PC-9 (cell line): Measurements from ENCODE around the gene FBXO45. TPM values are rescaled to one million over a fixed set of nuclear protein-coding genes. Genes with fewer than 3 reads are reported as not detected.
"Not testable (repeated sequence)": the region's sequence is repeated elsewhere in the genome, so short reads cannot be mapped to it uniquely, and the experiment has no call there.

Experiments used
- BruUV-seq: library from RNA; stranded (reverse); fragments of 400-500 nt; replicated peaks from 2 replicates; lab custom pipeline; 2021; lab: Mats Ljungman, UMichigan
- CTCF ChIA-PET: fragments of 300-600 bp; sonication (Branson Sonifier 250); formaldehyde crosslinking; loops from one replicate; lab custom pipeline; 2022; ENCODE audit warnings: antibody characterized with exemption; lab: Charles Lee
- POLR2A ChIA-PET: fragments of 300-600 bp; sonication (Branson Sonifier 250); formaldehyde crosslinking; loops from one replicate; lab custom pipeline; 2022; ENCODE audit warnings: antibody characterized with exemption; ENCODE audit not compliant: unreplicated experiment; lab: Charles Lee
- DNase-seq, 2 experiments: peaks; one replicate each; pipeline versions ENCODE4 v3.0.0 to v3.0.0-alpha.2; 2015 to 2022; ENCODE audit warnings: mixed read lengths in 1 of 2
- H2AFZ ChIP-seq: fragments of 200-600 bp; sonication (generic); 2 replicates; pipeline ENCODE4 v1.8.1; 2017; ENCODE audit warnings: antibody characterized with exemption
- H3F3A ChIP-seq: fragments of 200-600 bp; sonication (generic); 2 replicates; pipeline ENCODE4 v1.8.1; 2017; ENCODE audit warnings: antibody characterized with exemption, mild to moderate bottlenecking, low read depth; ENCODE audit not compliant: insufficient read depth
- H3K27ac ChIP-seq: fragments of 200-600 bp; sonication (generic); 2 replicates; pipeline ENCODE4 v1.6.1; 2016; ENCODE audit warnings: mixed run types
- H3K27me3 ChIP-seq: fragments of 200-600 bp; sonication (generic); 2 replicates; pipeline ENCODE4 v1.6.1; 2016; ENCODE audit warnings: low read depth, mixed run types; ENCODE audit not compliant: insufficient read depth
- H3K36me3 ChIP-seq: fragments of 200-600 bp; sonication (generic); 2 replicates; pipeline ENCODE4 v1.6.1; 2016; ENCODE audit warnings: low read depth, mixed run types
- H3K4me1 ChIP-seq: fragments of 200-600 bp; sonication (generic); replicated peaks from 2 replicates; pipeline ENCODE4 v1.6.1; 2016; ENCODE audit warnings: mixed run types; ENCODE audit not compliant: insufficient read depth
- H3K4me2 ChIP-seq: fragments of 200-600 bp; sonication (generic); 2 replicates; pipeline ENCODE4 v1.6.1; 2017; ENCODE audit warnings: mixed run types
- H3K4me3 ChIP-seq: fragments of 200-600 bp; sonication (generic); 2 replicates; pipeline ENCODE4 v1.6.1; 2016; ENCODE audit warnings: mixed run types
- H3K79me2 ChIP-seq: fragments of 200-600 bp; sonication (generic); 2 replicates; pipeline ENCODE4 v1.6.1; 2017; ENCODE audit warnings: low read depth, mixed run types
- H3K9me2 ChIP-seq: fragments of 200-600 bp; sonication (generic); 2 replicates; pipeline ENCODE4 v1.8.1; 2017; ENCODE audit warnings: mild to moderate bottlenecking; ENCODE audit not compliant: insufficient read depth
- H3K9me3 ChIP-seq: fragments of 200-600 bp; sonication (generic); 2 replicates; pipeline ENCODE4 v1.8.1; 2016; ENCODE audit warnings: low read depth; ENCODE audit not compliant: insufficient read depth
- H4K20me1 ChIP-seq: fragments of 200-600 bp; sonication (generic); 2 replicates; pipeline ENCODE4 v1.8.1; 2017; ENCODE audit not compliant: insufficient read depth
- EZH2 ChIP-seq: fragments of 200-600 bp; sonication (generic); IDR thresholded peaks from 2 replicates; pipeline ENCODE4 v1.8.0; 2017; ENCODE audit warnings: antibody characterized with exemption, low read depth
- intact Hi-C: fragments of 100-400 bp; cut with micrococcal nuclease; formaldehyde crosslinking; loops from one replicate; pipeline ENCODE4 v1.10.0; 2022; ENCODE audit not compliant: unreplicated experiment
- total RNA-seq: library from RNA; stranded (reverse); gene quantifications from 2 replicates; pipeline ENCODE4 v1.2.3, GENCODE V29; 2021
- TF ChIP-seq, protein P1 (sequence below): fragments of 200-600 bp; sonication (generic); conservative IDR thresholded peaks from 2 replicates; pipeline ENCODE4 v1.6.1; 2017; ENCODE audit warnings: mixed run types, antibody characterized with exemption, mild to moderate bottlenecking, moderate library complexity

Gene FBXO45
- total RNA-seq, 1 experiment from 2014 or later, result 21.3 TPM

DNA sequence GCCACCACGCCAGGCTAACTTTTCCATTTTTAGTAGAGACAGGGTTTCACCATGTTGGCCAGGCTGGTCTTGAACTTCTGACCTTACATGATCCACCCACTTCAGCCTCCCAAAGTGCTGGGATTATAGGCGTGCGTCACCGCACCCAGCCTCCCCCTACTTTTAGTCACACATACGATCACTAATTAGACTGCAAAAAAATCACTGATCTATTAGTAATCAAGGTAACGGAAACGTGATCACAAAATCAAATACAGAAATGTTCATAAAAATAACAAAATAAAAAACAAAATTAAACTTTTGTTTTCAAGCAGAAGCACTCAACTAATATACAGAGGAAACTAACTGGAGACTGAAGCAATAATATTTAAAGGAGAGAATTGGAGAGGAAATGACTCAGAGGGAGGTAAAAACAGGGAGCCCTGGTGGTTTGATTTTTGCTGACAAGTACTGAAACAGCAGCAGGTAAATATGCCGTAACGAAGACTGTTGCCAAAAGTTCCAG lies 4.7 kb upstream of the FBXO45 start:
- no peak overlapping the region; the same call in 1 of the 2 replicates for H2AFZ ChIP-seq
- H3F3A ChIP-seq, result peaks cover 44% of the 10 kb centered on the region
- H3K27me3 ChIP-seq, result no peaks in the 10 kb centered on the region
- peak overlapping the region; percentile 11; the same call in 1 of the 2 replicates for H3K4me3 ChIP-seq
- peaks cover 43% of the 10 kb centered on the region for H3K4me1 ChIP-seq
- ChIA-PET CTCF (interaction anchor here (0.6 to 1.2 kb wide), 3 partner anchors 18 to 544 kb away, joined by 3 to 9 read pairs (median 6); no protein-coding TSS in a partner anchor), POLR2A (interaction anchor here (0.6 kb wide), 1 partner anchor 68 kb away, joined by 3 read pairs; no protein-coding TSS in a partner anchor)
- intact Hi-C loops, result loop anchor here (2.0 kb wide), 1 partner anchor 27 kb away; no protein-coding TSS in a partner anchor
- no peak for TF ChIP-seq EZH2
- TF ChIP-seq, protein P1, sequence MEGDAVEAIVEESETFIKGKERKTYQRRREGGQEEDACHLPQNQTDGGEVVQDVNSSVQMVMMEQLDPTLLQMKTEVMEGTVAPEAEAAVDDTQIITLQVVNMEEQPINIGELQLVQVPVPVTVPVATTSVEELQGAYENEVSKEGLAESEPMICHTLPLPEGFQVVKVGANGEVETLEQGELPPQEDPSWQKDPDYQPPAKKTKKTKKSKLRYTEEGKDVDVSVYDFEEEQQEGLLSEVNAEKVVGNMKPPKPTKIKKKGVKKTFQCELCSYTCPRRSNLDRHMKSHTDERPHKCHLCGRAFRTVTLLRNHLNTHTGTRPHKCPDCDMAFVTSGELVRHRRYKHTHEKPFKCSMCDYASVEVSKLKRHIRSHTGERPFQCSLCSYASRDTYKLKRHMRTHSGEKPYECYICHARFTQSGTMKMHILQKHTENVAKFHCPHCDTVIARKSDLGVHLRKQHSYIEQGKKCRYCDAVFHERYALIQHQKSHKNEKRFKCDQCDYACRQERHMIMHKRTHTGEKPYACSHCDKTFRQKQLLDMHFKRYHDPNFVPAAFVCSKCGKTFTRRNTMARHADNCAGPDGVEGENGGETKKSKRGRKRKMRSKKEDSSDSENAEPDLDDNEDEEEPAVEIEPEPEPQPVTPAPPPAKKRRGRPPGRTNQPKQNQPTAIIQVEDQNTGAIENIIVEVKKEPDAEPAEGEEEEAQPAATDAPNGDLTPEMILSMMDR, result no peak
- peak overlapping the region; percentile 71 for H3K27ac ChIP-seq
- no TSS peak for BruUV-seq
- no peaks in the 10 kb centered on the region for H3K9me3 ChIP-seq
- H3K79me2 ChIP-seq, result peaks cover 37% of the 10 kb centered on the region
- no peaks in the 10 kb centered on the region for H3K9me2 ChIP-seq
- no peaks in the 10 kb centered on the region for H4K20me1 ChIP-seq
- peak; percentile 31 to 76 for DNase-seq
- peaks cover 10% of the 10 kb centered on the region; the same call in 1 of the 2 replicates for H3K36me3 ChIP-seq
- peak overlapping the region; percentile 42 for H3K4me2 ChIP-seq

DNA sequence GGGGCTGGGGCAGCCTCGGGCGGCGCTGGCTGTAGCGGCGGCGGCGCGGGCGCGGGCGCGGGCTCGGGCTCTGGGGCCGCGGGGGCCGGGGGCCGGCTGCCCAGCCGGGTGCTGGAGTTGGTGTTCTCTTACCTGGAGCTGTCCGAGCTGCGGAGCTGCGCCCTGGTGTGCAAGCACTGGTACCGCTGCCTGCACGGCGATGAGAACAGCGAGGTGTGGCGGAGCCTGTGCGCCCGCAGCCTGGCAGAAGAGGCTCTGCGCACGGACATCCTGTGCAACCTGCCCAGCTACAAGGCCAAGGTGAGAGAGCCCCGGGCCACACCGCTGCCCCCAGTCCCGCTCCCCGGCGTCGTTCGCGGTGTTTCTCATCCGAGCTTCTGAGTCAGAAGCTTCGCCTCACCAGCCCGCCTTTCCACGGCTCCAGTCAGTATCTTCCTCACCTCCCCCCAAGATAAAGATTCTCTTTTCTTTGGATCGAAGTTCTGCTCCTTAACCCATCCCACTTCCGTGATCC lies 600 bp downstream of the FBXO45 start:
- intact Hi-C loops, result loop anchor here (2.0 kb wide), 3 partner anchors 40 to 374 kb away; partner anchors contain the start of gene NCBP2
- H2AFZ ChIP-seq, result peak overlapping the region; percentile 82
- POLR2A ChIA-PET, result interaction anchor here (0.5 to 0.9 kb wide), 5 partner anchors 63 to 537 kb away, joined by 3 to 9 read pairs (median 5); partner anchors contain the start of gene NCBP2

DNA sequence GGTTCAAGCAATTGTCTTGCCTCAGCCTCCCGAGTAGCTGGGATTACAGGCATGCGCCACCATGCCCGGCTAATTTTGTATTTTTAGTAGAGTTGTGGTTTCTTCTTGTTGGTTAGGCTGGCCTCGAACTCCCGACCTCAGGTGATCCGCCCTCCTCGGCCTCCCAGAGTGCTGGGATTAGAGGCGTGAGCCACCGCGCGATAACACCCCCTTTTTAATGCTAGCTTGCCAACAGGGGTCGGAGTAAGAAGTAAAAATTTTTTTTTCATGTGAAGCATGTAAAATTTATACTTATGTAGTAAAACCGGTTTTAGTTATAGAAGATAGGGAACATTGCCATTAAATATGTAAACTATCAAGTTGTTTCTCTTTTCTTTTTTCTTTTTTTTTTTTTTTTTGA lies 1.9 kb downstream of the FBXO45 start:
- H3F3A ChIP-seq, H3K9me3 ChIP-seq, H3K36me3 ChIP-seq, H3K9me2 ChIP-seq, H4K20me1 ChIP-seq, DNase-seq, BruUV-seq, POLR2A ChIA-PET, H3K27me3 ChIP-seq, intact Hi-C loops, H2AFZ ChIP-seq, CTCF ChIA-PET, H3K27ac ChIP-seq: not testable (repeated sequence)
- Histone ChIP-seq H3K4me3 (peak overlapping the region; percentile 75; the same call in 1 of the 2 replicates), H3K4me1 (peaks cover 19% of the 10 kb centered on the region), H3K4me2 (peak overlapping the region; percentile 92), H3K79me2 (peaks cover 89% of the 10 kb centered on the region)

More for the DNA sequence above, 600 bp downstream of the FBXO45 start:
- DNase-seq, result peak; percentile 56 to 61
- H3K4me1 ChIP-seq, result peaks cover 28% of the 10 kb centered on the region
- H3K4me3 ChIP-seq, result peak overlapping the region; percentile 75
- no peaks in the 10 kb centered on the region for H3K9me3 ChIP-seq
- BruUV-seq, result no TSS peak
- 0 out of 2 replicates have a peak, but pooled peaks cover 4% of the 10 kb centered on the region for H4K20me1 ChIP-seq
- peak overlapping the region; percentile 9 for H3K27ac ChIP-seq
- H3K36me3 ChIP-seq, result 0 out of 2 replicates have a peak, but pooled peaks cover 9% of the 10 kb centered on the region
- no peaks in the 10 kb centered on the region for H3K9me2 ChIP-seq
- peaks cover 76% of the 10 kb centered on the region for H3K79me2 ChIP-seq
- H3K27me3 ChIP-seq, result no peaks in the 10 kb centered on the region
- peak overlapping the region; percentile 92 for H3K4me2 ChIP-seq
- peaks cover 21% of the 10 kb centered on the region for H3F3A ChIP-seq
- CTCF ChIA-PET, result interaction anchor here (0.6 to 1.1 kb wide), 2 partner anchors 30 to 40 kb away, joined by 3 to 5 read pairs; no protein-coding TSS in a partner anchor
- TF ChIP-seq, protein P1, result no peak
- TF ChIP-seq EZH2, result no peak
